GM21423 (cell line): ENCODE data around the gene EIF1AD.

ENCODE experiments used
- ATAC-seq: cut with Tn5 transposase; IDR thresholded peaks from one replicate; pipeline ENCODE4 v1.9.1; 2021; ENCODE audit warnings: mild to moderate bottlenecking, moderate library complexity; ENCODE audit not compliant: unreplicated experiment

Gene EIF1AD

GRCh38 chr11:66006134-66006890 lies 4.4 kb upstream of the EIF1AD start:
- no peak for ATAC-seq

- no peak for ATAC-seq
Measured at GRCh38 chr11:66004186-66004585, 2.2 kb upstream of the EIF1AD start.

DNA sequence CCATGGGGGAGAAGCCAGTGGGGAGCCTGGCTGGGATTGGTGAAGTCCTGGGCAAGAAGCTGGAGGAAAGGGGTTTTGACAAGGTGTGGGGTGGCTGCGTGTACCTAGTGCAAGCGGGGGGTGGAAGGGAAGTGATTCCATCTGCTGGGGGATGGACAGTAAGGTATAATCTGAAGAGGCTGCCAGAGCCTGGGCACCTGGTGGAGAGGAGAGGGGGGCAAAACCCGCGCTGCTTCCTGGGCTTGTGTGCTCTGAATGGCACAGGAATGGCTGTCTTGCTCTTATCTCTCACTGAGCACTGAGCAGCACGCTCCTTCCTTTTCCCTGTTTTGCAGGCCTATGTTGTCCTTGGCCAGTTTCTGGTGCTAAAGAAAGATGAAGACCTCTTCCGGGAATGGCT lies 1.3 kb upstream of the EIF1AD start:
- ATAC-seq: no peak

DNA sequence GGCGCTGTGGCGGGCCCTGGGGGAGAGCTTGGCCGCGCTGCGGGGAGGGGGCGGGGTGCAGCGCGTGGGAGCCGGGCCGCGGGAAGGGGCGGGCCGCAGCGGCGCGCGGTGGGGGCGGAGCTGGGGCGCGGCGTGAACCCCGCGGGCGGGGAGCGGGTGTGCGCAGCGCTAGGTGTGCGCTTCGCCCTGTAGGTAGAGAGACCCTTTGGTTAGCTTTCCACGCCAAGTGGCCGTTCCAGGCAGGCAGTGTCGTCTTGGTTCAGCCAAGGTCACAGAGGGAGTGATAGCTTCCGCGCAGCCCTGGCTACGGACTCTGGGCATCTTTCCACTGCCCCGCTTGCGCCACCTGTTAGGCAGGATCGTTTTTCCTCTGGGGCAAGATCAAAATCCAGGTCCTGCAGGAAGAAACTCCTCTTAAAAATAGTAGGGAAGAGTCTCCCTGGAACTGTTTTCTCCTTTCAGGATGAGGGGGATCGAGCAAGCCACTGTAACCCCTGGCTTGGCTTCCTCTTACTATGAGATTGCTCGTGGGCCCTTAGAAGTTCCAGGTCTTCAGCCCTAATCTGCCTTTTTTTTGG lies 780 bp upstream of the EIF1AD start:
- ATAC-seq: peak; percentile 45

DNA sequence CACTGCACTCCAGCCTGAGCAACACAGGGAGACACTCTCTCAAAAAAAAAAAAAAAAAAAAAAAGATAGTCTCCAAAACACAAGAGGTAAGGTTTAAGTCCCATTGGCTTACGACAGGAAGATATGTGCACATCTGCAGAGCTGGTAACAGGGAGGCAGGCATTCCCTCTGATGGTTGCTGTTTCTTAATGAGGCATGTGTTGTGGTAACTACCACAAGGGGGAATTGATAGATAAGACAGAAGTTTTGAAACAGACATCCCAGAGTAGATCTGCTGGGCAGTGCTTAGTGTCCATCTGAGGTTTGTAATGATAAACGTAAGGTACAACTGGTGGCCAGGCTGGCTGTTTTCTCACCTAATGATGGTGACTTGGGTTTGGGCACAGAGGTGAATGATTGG lies 4.7 kb downstream of the EIF1AD start:
- ATAC-seq: no peak

GRCh38 chr11:65992056-65992455 lies 9.9 kb downstream of the EIF1AD start:
- ATAC-seq: no peak

GRCh38 chr11:65988791-65989592 lies 13.0 kb downstream of the EIF1AD start:
- ATAC-seq: peak; percentile 94

DNA sequence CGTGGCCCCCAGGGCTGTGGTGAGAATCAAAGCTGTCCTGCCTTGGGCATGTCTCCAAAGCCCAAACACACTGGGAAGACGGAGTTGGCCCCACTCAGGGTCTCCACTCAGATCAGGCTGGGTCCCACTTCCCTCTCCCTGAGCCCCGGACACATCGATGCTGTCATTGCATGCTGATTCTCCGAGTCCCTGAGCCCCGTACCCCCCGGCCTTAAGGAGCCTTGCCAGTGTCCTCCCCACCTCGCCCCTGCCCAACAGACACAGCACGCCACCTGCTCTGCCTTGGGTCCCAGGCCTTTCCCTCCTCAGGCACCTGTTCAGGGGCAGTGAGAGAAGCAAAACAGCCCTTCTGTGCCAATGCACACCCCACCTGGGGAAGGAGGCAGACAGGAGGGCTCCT lies 14.6 kb downstream of the EIF1AD start:
- ATAC-seq: no peak

DNA sequence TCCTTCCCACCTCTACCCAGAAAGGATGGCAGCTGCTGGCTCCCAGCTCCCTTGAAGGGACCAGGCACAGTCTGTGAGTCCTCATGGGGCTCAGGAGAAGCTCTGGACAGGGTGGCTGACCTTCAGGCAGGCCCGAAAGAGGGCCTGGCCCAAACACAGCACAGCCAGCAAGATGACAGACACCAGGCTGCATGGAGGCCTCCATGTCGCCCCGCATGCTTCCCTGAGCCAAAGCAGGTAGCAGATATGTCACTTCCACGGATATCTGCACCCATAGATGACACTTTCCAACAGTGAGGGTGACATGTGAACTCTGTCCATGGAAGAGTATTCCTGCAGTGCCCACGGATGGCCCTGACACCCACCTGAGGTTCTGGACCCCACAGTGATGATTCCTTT lies 18.4 kb downstream of the EIF1AD start:
- ATAC-seq: no peak

- ATAC-seq: no peak
Measured at GRCh38 chr11:65982824-65983588, 19.0 kb downstream of the EIF1AD start.

DNA sequence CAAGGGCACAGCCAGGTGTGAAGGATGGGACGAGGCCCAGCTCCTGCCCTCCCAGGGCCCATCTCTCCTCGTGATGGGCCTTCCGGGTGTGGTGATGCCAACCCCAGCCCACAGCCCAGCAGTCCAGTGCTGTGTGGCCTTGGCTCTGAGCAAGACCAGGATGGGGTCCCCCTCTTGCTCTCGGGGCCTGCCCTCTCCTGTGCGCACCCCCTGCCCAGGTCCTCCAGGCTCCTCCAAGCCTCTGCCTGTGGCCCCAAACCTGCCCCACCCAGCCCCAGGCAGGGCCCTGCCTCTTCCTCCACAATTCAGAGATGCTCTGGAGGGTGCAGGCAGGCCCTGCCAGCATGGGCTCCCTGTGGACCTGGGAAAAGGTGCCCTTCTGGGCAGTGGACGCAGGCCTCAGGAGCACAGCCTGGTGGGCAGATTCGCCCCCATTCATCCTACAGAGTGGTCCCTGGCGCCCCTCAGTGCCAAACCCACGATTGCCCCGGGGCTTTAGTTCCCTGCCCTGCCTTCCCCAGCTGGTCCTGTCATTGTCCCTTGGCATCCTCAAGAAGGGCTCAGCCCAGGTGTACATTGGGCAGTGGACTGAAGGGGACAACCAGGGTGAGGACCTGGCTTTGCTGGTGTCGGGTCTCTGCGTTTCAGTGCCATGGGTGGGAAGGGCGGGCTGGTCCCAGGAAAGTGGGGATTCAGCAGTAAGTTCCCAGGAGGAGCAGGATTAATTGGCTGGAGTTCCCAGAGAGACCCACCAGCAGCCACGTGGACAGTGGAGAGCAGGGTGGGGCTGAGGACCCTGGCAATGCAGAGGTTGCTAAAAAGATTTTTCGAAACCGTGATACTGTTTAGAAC lies 19.8 kb downstream of the EIF1AD start:
- ATAC-seq: no peak

GRCh38 chr11:65981101-65981740 lies 20.7 kb downstream of the EIF1AD start:
- ATAC-seq: no peak

- ATAC-seq: no peak
Measured at GRCh38 chr11:65979261-65979759, 22.6 kb downstream of the EIF1AD start.

DNA sequence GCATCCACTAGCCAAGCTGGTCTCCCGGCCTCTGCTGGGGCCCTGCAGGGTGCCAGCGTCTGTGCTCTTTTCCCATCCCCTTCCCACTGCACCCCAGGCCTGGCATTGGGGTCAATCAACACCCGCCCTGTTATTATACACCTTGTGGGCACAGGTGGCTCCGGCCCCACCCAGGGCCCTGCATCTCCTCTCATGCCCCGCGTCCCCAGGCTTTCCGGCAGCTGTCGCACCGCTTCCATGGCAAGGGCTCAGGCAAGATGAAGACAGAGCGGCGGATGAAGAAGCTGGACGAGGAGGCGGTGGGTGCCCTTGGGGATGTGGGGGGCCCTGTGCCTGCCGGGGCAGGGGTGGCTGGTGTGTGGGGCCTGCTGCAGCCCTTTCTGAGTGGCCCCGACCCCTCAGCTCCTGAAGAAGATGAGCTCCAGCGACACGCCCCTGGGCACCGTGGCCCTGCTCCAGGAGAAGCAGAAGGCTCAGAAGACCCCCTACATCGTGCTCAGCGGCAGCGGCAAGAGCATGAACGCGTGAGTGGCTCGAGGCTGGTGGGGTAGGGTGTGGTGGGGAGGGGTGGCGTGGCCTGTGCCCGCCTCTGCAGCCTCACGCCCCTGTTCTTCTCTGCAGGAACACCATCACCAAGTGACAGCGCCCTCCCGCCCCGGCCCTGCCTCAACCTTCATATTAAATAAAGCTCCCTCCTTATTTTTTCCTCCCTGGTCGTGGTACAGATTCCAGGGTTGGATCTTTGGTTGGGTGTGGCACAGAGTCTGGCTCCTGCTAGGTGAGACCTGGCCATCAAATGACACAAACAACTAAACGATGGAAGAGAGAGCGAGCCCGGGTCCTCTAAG lies 23.3 kb downstream of the EIF1AD start:
- no peak for ATAC-seq

GRCh38 chr11:65977621-65978390 lies 24.2 kb downstream of the EIF1AD start:
- no peak for ATAC-seq

DNA sequence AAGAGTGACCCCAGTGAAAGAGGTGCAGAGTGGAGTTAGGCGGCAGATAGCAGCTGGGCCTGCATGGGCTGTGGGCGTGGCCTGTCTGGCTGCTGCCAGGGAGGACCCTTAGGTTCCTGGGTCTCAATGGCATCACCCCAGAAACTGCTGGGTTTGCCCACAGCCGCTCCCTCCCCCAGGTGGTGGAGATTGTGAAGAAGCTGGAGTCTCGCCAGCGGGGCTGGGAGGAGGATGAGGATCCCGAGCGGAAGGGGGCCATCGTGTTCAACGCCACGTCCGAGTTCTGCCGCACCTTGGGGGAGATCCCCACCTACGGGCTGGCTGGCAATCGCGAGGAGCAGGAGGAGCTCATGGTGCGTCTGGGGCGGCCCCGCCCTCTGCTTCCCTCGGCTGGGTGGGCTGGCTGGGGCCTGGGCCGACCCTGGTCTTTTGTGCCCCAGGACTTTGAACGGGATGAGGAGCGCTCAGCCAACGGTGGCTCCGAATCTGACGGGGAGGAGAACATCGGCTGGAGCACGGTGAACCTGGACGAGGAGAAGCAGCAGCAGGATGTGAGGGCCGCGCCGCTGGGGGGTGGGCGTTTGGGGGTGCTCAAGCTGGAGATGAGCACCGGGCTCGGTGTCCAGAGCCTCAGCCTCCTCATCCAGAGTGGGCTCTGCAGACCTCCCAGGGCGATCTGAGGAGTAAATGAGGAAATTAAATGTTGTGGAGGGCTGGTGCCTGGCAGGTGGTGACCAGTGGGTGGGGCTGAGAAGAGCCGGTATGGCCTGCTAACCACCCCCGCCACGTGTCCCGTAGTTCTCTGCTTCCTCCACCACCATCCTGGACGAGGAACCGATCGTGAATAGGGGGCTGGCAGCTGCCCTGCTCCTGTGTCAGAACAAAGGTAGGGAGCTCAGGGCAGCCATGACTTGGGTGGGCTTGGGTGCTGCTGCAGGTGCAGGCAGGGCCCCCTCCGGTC lies 25.5 kb downstream of the EIF1AD start:
- ATAC-seq: no peak

DNA sequence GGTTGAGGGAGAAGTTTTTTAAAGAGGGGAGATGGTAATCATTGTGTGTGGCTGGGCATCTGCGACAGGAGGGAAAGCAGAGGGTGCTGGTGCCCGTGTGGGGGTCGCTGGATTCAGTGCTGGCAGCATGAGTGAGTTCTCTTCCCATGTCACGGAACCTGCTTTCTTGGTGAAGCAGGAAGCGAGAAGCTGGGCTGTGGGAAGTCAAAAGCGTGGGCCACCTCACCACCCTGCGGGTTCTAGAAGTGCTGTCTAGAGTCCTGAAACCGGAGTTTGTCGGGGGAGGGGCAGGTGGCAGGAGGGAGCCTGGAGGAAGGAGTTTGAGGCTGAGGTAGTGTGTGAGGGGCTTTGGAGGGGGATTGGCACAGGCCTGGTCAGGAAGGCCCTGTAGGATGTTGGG lies 26.2 kb downstream of the EIF1AD start:
- no peak for ATAC-seq
